WTC11 (cell line): Measurements from ENCODE around the gene KCNQ2. TPM values are rescaled to one million over a fixed set of nuclear protein-coding genes. Genes with fewer than 3 reads are reported as not detected.

Experiments
- ATAC-seq: fragments of 200-7000 bp; cut with Tn5 transposase; 2 replicates; pipeline ENCODE4 v1.10.0; 2021; ENCODE audit warnings: mild to moderate bottlenecking, moderate library complexity
- CTCF ChIA-PET: fragments of 300-600 bp; sonication (Branson Sonifier 250); formaldehyde crosslinking; loops from one replicate; lab custom pipeline; 2021; ENCODE audit warnings: antibody characterized with exemption; lab: Charles Lee
- POLR2A ChIA-PET: fragments of 350-600 bp; sonication (Branson Sonifier 250); formaldehyde crosslinking; loops from one replicate; lab custom pipeline; 2021; ENCODE audit warnings: antibody characterized with exemption; lab: Charles Lee
- DNase-seq: peaks from one replicate; pipeline ENCODE4 v3.0.0; 2021; ENCODE audit warnings: low spot score
- H3K27ac Mint-ChIP-seq: 2 replicates; pipeline ENCODE4 v1.8.0; 2021; ENCODE audit warnings: mixed read lengths
- H3K27me3 Mint-ChIP-seq: 2 replicates; pipeline ENCODE4 v1.8.0; 2021; ENCODE audit warnings: low read depth, mild to moderate bottlenecking, moderate library complexity, mixed read lengths
- H3K36me3 Mint-ChIP-seq: 2 replicates; pipeline ENCODE4 v1.8.0; 2021; ENCODE audit warnings: mixed read lengths
- H3K4me1 Mint-ChIP-seq: 2 replicates; pipeline ENCODE4 v1.8.0; 2022; ENCODE audit warnings: mixed read lengths
- H3K4me3 Mint-ChIP-seq: 2 replicates; pipeline ENCODE4 v1.8.0; 2021; ENCODE audit warnings: mild to moderate bottlenecking, moderate library complexity, mixed read lengths
- H3K9me3 Mint-ChIP-seq: 2 replicates; pipeline ENCODE4 v1.8.0; 2021; ENCODE audit warnings: mixed read lengths
- CREM ChIP-seq: sonication (generic); formaldehyde crosslinking; IDR thresholded peaks from 2 replicates; pipeline ENCODE4 v1.8.1; 2022; ENCODE audit warnings: mild to moderate bottlenecking, missing genetic modification reagents, moderate library complexity
- ELF4 ChIP-seq: sonication (generic); formaldehyde crosslinking; IDR thresholded peaks from 2 replicates; pipeline ENCODE4 v1.8.1; 2022; ENCODE audit warnings: low read depth, mild to moderate bottlenecking, moderate library complexity, missing genetic modification reagents
- FOXP1 ChIP-seq: sonication (generic); formaldehyde crosslinking; IDR thresholded peaks from 2 replicates; pipeline ENCODE4 v1.8.0; 2022; ENCODE audit warnings: missing genetic modification reagents, mild to moderate bottlenecking, moderate library complexity, borderline replicate concordance
- IRF2 ChIP-seq: sonication (generic); formaldehyde crosslinking; IDR thresholded peaks from 2 replicates; pipeline ENCODE4 v1.8.0; 2022; ENCODE audit warnings: low read depth, missing genetic modification reagents, borderline replicate concordance
- JAZF1 ChIP-seq: fragments of 250-450 bp; sonication (Bioruptor Pico); IDR thresholded peaks from 2 replicates; pipeline ENCODE4 v1.9.0; 2021; ENCODE audit warnings: moderate library complexity, mild to moderate bottlenecking, inconsistent platforms
- PREB ChIP-seq: sonication (generic); formaldehyde crosslinking; IDR thresholded peaks from 2 replicates; pipeline ENCODE4 v1.8.1; 2022; ENCODE audit warnings: mild to moderate bottlenecking, missing genetic modification reagents, moderate library complexity, borderline replicate concordance
- SMAD4 ChIP-seq: sonication (generic); formaldehyde crosslinking; IDR thresholded peaks from 2 replicates; pipeline ENCODE4 v1.8.0; 2022; ENCODE audit warnings: mild to moderate bottlenecking, missing genetic modification reagents
- ZNF396 ChIP-seq: fragments of 250-450 bp; sonication (Bioruptor Pico); IDR thresholded peaks from 2 replicates; pipeline ENCODE4 v1.8.0; 2021; ENCODE audit warnings: mild to moderate bottlenecking, moderate library complexity, borderline replicate concordance
- ZNF532 ChIP-seq: fragments of 250-450 bp; sonication (Bioruptor Pico); IDR thresholded peaks from 2 replicates; pipeline ENCODE4 v1.9.0; 2021; ENCODE audit warnings: mild to moderate bottlenecking, borderline replicate concordance
- total RNA-seq: library from RNA; stranded (reverse); gene quantifications from 3 replicates; pipeline ENCODE4 v1.2.3, GENCODE V29; 2021
- TF ChIP-seq, protein P1 (sequence below): sonication (generic); formaldehyde crosslinking; IDR thresholded peaks from 2 replicates; pipeline ENCODE4 v1.8.0; 2023; ENCODE audit warnings: mild to moderate bottlenecking, missing genetic modification reagents
- TF ChIP-seq, protein P2 (sequence below): sonication (generic); formaldehyde crosslinking; IDR thresholded peaks from 2 replicates; pipeline ENCODE4 v1.8.1; 2023; ENCODE audit warnings: mild to moderate bottlenecking, missing genetic modification reagents
- TF ChIP-seq, protein P3 (sequence below): sonication (generic); formaldehyde crosslinking; IDR thresholded peaks from 2 replicates; pipeline ENCODE4 v1.8.0; 2022; ENCODE audit warnings: mild to moderate bottlenecking, missing genetic modification reagents
- TF ChIP-seq, protein P4 (sequence below): sonication (generic); formaldehyde crosslinking; IDR thresholded peaks from 2 replicates; pipeline ENCODE4 v1.8.0; 2023; ENCODE audit warnings: missing genetic modification reagents, mild to moderate bottlenecking, borderline replicate concordance

The KCNQ2 gene
- total RNA-seq, 1 experiment from 2014 or later, result 99.8 TPM

GRCh38 chr20:63393566-63393965, 78.9 kb downstream of the KCNQ2 start (continued):
- TF ChIP-seq, protein P1, sequence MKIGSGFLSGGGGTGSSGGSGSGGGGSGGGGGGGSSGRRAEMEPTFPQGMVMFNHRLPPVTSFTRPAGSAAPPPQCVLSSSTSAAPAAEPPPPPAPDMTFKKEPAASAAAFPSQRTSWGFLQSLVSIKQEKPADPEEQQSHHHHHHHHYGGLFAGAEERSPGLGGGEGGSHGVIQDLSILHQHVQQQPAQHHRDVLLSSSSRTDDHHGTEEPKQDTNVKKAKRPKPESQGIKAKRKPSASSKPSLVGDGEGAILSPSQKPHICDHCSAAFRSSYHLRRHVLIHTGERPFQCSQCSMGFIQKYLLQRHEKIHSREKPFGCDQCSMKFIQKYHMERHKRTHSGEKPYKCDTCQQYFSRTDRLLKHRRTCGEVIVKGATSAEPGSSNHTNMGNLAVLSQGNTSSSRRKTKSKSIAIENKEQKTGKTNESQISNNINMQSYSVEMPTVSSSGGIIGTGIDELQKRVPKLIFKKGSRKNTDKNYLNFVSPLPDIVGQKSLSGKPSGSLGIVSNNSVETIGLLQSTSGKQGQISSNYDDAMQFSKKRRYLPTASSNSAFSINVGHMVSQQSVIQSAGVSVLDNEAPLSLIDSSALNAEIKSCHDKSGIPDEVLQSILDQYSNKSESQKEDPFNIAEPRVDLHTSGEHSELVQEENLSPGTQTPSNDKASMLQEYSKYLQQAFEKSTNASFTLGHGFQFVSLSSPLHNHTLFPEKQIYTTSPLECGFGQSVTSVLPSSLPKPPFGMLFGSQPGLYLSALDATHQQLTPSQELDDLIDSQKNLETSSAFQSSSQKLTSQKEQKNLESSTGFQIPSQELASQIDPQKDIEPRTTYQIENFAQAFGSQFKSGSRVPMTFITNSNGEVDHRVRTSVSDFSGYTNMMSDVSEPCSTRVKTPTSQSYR (CRISPR knock-in tag), result no peak
- no peak for TF ChIP-seq CREM
- TF ChIP-seq, protein P2, sequence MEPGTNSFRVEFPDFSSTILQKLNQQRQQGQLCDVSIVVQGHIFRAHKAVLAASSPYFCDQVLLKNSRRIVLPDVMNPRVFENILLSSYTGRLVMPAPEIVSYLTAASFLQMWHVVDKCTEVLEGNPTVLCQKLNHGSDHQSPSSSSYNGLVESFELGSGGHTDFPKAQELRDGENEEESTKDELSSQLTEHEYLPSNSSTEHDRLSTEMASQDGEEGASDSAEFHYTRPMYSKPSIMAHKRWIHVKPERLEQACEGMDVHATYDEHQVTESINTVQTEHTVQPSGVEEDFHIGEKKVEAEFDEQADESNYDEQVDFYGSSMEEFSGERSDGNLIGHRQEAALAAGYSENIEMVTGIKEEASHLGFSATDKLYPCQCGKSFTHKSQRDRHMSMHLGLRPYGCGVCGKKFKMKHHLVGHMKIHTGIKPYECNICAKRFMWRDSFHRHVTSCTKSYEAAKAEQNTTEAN (CRISPR knock-in tag), result no peak
- no peak for TF ChIP-seq IRF2 (CRISPR knock-in tag)
- TF ChIP-seq, all 79 proteins: peak for 0

DNA sequence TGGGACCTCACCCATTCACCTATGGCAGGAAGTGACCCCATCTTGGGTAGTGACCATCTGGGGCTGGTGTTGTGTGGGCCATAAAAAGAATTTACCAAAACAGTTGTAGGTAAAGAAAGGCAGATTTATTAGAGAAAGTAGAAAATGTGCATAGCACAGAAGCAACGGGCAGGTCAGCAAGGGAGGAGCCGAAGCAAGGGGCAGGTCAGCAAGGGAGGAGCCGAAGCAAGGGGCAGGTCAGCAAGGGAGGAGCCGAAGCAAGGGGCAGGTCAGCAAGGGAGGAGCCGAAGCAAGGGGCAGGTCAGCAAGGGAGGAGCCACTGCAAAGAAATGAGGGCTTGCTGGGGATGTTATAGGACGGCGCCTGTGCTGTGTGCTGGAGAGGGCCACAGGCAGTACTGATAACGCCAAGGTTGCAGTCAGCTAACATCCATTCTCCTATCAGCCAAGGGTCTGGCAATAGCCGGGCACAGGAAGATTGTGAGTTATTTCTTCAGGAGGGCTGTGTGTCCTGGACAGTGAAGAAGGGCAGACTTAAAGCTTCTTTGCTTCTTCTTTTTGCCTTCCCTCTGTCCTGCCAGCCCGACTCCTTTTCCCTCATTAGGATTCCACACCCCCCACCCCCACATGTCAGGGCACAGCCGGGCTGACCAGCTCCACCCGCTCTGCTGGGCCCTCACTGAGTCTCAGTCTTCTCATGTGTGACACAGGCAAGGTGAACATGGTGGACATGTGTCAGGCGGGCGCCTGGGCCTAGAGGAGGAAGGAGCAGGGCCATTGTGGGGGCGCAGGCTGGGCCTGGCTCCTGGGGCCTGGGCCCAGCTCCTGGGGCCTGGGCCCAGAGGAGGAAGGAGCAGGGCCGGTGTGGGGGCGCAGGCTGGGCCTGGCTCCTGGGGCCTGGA, 79.7 kb downstream of the KCNQ2 start:
- Mint-ChIP-seq H3K27me3 (peaks cover 4% of the 10 kb centered on the region), H3K36me3 (peaks cover 28% of the 10 kb centered on the region), H3K4me3 (no peak overlapping the region), H3K9me3 (peaks cover 39% of the 10 kb centered on the region), H3K27ac (no peak overlapping the region), H3K4me1 (peaks cover 27% of the 10 kb centered on the region)
- ChIA-PET CTCF (interaction anchor here (2.3 to 4.6 kb wide), 2 partner anchors 10 to 169 kb away, joined by 16 to 70 read pairs; no protein-coding TSS in a partner anchor), POLR2A (no interaction called here)
- DNase-seq (no peak), ATAC-seq (no peak)
- TF ChIP-seq, protein P3, sequence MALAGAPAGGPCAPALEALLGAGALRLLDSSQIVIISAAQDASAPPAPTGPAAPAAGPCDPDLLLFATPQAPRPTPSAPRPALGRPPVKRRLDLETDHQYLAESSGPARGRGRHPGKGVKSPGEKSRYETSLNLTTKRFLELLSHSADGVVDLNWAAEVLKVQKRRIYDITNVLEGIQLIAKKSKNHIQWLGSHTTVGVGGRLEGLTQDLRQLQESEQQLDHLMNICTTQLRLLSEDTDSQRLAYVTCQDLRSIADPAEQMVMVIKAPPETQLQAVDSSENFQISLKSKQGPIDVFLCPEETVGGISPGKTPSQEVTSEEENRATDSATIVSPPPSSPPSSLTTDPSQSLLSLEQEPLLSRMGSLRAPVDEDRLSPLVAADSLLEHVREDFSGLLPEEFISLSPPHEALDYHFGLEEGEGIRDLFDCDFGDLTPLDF (CRISPR knock-in tag), result no peak
- no peak for TF ChIP-seq SMAD4 (CRISPR knock-in tag)
- TF ChIP-seq ZNF396 (CRISPR knock-in tag), result no peak

DNA sequence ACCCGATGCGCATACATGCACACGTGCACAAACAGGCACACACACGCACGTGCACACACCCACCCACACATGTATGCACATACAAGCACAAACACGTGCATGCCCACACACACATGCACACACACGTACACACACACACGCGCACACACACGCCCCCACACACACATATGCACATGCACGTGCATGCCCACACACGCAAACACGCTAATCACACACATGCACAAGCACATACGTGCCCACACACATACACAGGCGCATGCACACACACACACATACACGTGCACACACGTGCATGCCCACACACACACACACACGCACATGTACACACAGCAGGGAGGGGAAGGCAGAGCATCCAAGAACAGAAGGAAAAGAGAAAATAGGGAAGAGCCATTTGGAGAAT, 84.5 kb downstream of the KCNQ2 start:
- peaks cover 70% of the 10 kb centered on the region for H3K9me3 Mint-ChIP-seq
- ChIA-PET POLR2A (no interaction called here), CTCF (no interaction called here)
- H3K27ac Mint-ChIP-seq, result no peak overlapping the region
- H3K4me3 Mint-ChIP-seq, result no peak overlapping the region
- no peak for ATAC-seq
- H3K36me3 Mint-ChIP-seq, result peaks cover 54% of the 10 kb centered on the region
- DNase-seq, result no peak
- peaks cover 5% of the 10 kb centered on the region for H3K4me1 Mint-ChIP-seq
- H3K27me3 Mint-ChIP-seq, result peaks cover 21% of the 10 kb centered on the region
- TF ChIP-seq FOXP1 (CRISPR knock-in tag) (no peak), JAZF1 (CRISPR knock-in tag) (no peak), ZNF532 (CRISPR knock-in tag) (no peak), PREB (CRISPR knock-in tag) (no peak), ELF4 (CRISPR knock-in tag) (no peak)
- TF ChIP-seq, protein P4, sequence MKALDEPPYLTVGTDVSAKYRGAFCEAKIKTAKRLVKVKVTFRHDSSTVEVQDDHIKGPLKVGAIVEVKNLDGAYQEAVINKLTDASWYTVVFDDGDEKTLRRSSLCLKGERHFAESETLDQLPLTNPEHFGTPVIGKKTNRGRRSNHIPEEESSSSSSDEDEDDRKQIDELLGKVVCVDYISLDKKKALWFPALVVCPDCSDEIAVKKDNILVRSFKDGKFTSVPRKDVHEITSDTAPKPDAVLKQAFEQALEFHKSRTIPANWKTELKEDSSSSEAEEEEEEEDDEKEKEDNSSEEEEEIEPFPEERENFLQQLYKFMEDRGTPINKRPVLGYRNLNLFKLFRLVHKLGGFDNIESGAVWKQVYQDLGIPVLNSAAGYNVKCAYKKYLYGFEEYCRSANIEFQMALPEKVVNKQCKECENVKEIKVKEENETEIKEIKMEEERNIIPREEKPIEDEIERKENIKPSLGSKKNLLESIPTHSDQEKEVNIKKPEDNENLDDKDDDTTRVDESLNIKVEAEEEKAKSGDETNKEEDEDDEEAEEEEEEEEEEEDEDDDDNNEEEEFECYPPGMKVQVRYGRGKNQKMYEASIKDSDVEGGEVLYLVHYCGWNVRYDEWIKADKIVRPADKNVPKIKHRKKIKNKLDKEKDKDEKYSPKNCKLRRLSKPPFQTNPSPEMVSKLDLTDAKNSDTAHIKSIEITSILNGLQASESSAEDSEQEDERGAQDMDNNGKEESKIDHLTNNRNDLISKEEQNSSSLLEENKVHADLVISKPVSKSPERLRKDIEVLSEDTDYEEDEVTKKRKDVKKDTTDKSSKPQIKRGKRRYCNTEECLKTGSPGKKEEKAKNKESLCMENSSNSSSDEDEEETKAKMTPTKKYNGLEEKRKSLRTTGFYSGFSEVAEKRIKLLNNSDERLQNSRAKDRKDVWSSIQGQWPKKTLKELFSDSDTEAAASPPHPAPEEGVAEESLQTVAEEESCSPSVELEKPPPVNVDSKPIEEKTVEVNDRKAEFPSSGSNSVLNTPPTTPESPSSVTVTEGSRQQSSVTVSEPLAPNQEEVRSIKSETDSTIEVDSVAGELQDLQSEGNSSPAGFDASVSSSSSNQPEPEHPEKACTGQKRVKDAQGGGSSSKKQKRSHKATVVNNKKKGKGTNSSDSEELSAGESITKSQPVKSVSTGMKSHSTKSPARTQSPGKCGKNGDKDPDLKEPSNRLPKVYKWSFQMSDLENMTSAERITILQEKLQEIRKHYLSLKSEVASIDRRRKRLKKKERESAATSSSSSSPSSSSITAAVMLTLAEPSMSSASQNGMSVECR (CRISPR knock-in tag), result no peak
- TF ChIP-seq, protein P2 (CRISPR knock-in tag), result no peak
